ENCODE data around the gene KRT26. TPM values are rescaled to one million over a fixed set of nuclear protein-coding genes. Genes with fewer than 3 reads are reported as not detected.

Gene KRT26
- total RNA-seq, 2 donors from 2014 or later: not detected

DNA sequence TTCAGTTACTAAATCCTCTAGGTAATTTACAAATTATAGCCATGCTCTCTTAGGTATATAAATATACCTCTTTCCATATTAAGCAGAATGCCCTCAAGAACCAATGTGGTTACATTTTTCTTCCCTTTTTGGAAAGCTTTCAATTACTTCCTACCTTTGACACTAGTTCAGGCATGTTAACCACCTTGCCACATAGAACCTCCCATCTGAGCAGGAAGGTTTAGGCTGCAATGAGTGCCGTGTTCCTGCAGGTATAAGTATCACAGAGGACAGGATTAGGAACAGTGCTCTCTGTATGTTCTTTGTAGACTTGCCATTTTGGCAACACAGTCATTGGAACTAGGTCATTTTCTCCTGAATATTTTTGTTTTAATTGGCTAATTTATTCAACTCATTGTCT lies 37.0 kb downstream of the KRT26 start:
- ATAC-seq (ENCODE audit: insufficient number of reproducible peaks, low FRiP score, low read depth) (no peak), DNase-seq (ENCODE audit: low spot score) (no peak)
- Histone ChIP-seq H3K9me3 (no peaks in the 10 kb centered on the region), H3K27me3 (replicated peaks; ENCODE audit: insufficient read depth) (no peaks in the 10 kb centered on the region), H3K4me3 (no peak overlapping the region), H3K4me1 (ENCODE audit: control insufficient read depth in 1 of 2, low read depth in 2 of 2) (no peaks in the 10 kb centered on the region), H3K36me3 (no peaks in the 10 kb centered on the region), H3K27ac (no peak overlapping the region)
- TF ChIP-seq, protein P1, sequence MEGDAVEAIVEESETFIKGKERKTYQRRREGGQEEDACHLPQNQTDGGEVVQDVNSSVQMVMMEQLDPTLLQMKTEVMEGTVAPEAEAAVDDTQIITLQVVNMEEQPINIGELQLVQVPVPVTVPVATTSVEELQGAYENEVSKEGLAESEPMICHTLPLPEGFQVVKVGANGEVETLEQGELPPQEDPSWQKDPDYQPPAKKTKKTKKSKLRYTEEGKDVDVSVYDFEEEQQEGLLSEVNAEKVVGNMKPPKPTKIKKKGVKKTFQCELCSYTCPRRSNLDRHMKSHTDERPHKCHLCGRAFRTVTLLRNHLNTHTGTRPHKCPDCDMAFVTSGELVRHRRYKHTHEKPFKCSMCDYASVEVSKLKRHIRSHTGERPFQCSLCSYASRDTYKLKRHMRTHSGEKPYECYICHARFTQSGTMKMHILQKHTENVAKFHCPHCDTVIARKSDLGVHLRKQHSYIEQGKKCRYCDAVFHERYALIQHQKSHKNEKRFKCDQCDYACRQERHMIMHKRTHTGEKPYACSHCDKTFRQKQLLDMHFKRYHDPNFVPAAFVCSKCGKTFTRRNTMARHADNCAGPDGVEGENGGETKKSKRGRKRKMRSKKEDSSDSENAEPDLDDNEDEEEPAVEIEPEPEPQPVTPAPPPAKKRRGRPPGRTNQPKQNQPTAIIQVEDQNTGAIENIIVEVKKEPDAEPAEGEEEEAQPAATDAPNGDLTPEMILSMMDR (IDR thresholded peaks at IDR 0.05): no peak

DNA sequence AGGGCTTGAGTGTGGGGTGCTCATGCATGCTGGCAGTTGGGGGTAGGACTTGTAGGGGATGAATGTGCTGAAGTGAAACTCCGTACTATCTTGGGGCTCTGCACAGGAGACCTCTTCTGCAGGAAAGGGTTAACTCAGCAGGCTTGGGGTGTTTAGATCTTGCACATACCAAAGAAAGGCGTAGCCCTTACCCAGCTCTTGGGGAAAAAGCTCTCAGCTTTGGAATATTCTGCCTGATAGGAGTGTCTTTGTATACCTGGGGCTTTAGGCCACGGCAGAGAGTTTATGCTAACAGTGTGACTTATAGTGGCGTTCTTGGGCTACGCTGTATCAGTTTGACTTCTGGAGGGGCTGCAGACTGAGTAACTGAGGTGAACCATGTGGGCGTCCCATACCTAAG lies 38.0 kb downstream of the KRT26 start:
- ATAC-seq (ENCODE audit: insufficient number of reproducible peaks, low FRiP score, low read depth) (no peak), DNase-seq (ENCODE audit: low spot score) (no peak)
- Histone ChIP-seq H3K4me1 (ENCODE audit: control insufficient read depth in 1 of 2, low read depth in 2 of 2) (no peaks in the 10 kb centered on the region), H3K27ac (no peak overlapping the region), H3K9me3 (no peaks in the 10 kb centered on the region), H3K4me3 (no peak overlapping the region), H3K27me3 (replicated peaks; ENCODE audit: insufficient read depth) (no peaks in the 10 kb centered on the region), H3K36me3 (no peaks in the 10 kb centered on the region)
- TF ChIP-seq, protein P1 (IDR thresholded peaks at IDR 0.05): no peak

DNA sequence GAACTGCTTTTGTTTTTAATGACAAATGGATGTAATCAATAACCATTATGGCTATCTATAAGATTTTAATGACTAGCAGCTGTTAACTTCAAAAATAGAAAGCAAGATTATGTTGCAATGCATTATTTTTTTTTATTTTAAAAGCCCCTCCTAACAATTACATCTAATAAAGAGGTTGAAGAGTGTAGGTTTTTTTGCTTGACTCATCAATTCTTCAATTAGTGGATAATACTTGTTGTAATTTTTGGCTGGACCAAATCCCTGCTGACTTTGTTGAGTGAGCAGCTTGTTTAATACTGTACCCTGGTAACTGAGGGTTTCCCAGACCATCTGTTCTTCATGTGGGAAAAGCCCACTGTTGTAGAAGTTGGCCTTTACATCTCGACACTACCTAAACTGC lies 41.0 kb downstream of the KRT26 start:
- Histone ChIP-seq H3K36me3 (no peaks in the 10 kb centered on the region), H3K27ac (no peak overlapping the region), H3K4me3 (no peak overlapping the region), H3K27me3 (replicated peaks; ENCODE audit: insufficient read depth) (no peaks in the 10 kb centered on the region), H3K9me3 (no peaks in the 10 kb centered on the region), H3K4me1 (ENCODE audit: control insufficient read depth in 1 of 2, low read depth in 2 of 2) (no peaks in the 10 kb centered on the region)
- TF ChIP-seq, protein P1 (IDR thresholded peaks at IDR 0.05): no peak
- DNase-seq (ENCODE audit: low spot score): no peak
- ATAC-seq (ENCODE audit: insufficient number of reproducible peaks, low FRiP score, low read depth): no peak

DNA sequence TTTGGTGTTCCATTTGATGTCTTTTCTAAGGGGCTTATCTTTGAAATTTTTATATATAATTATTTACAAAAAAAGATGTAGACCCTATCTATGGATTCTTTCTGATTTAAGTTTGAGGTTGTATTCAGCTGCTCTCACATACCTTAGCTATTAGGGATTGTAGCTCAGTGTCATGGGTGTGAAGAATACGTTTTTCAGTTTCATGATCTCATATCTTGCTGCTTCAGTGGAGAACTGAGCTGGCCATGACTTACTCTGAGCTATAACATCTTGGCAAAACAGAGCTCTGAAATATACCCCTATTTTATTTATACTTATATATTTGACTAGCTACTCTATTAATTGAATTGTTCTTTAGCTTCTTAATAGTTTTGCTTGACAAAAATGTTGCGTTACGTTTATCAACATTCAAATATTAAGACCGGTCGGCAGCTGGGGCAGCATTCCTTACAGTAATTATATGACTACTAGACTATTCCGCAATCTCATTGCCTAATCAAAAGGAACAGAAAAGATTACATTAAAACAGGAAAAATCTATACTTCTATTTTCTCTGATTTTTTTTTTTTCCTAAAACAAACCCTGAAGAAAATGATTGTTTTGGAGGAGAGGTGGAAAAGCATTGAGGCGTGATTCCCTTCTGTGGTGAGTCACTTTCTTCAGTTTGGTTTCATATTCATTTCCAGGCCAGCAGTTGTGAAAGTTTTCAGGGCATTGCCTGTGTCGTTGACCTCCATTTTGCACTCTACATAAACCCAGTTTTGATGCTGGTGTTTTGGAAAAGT lies 44.4 kb downstream of the KRT26 start:
- TF ChIP-seq, protein P1 (IDR thresholded peaks at IDR 0.05): no peak
- no peaks in the 10 kb centered on the region for H3K36me3 ChIP-seq
- H3K27ac ChIP-seq: no peak overlapping the region
- no peaks in the 10 kb centered on the region for H3K4me1 ChIP-seq (ENCODE audit: control insufficient read depth in 1 of 2, low read depth in 2 of 2)
- H3K9me3 ChIP-seq: no peaks in the 10 kb centered on the region
- no peaks in the 10 kb centered on the region for H3K27me3 ChIP-seq (replicated peaks; ENCODE audit: insufficient read depth)
- ATAC-seq (ENCODE audit: insufficient number of reproducible peaks, low FRiP score, low read depth) (no peak), DNase-seq (ENCODE audit: low spot score) (no peak)
- no peak overlapping the region for H3K4me3 ChIP-seq

DNA sequence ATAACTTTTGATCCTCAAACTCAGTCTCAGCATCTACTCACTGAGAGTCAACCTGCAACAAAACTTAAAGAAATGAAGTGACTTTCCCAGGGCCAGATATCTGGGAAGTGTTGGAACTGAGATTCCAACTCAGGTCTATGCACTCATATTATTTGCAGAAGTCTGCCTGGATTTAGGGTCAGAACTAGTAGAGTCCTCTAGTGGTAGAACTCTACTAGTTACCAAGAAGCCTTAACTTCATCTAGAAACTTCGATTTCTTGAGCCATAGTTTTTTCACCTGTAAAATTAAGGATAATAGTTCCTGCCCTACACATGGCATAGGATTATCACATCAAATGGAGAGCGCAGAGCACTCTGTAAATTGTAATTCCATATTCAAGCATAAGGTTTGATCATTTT lies 45.1 kb downstream of the KRT26 start:
- TF ChIP-seq, protein P1 (IDR thresholded peaks at IDR 0.05): no peak
- DNase-seq (ENCODE audit: low spot score): no peak
- Histone ChIP-seq H3K27me3 (replicated peaks; ENCODE audit: insufficient read depth) (no peaks in the 10 kb centered on the region), H3K4me1 (ENCODE audit: control insufficient read depth in 1 of 2, low read depth in 2 of 2) (no peaks in the 10 kb centered on the region), H3K9me3 (no peaks in the 10 kb centered on the region), H3K27ac (no peak overlapping the region), H3K4me3 (no peak overlapping the region), H3K36me3 (no peaks in the 10 kb centered on the region)
- ATAC-seq (ENCODE audit: insufficient number of reproducible peaks, low FRiP score, low read depth): no peak

All from thoracic aorta (tissue), 2 donors.